HG03045 (cell line): Measurements from ENCODE around the gene GNA15.
"Not testable (repeated sequence)": the region's sequence is repeated elsewhere in the genome, so short reads cannot be mapped to it uniquely, and the experiment has no call there.

Experiments used
- ATAC-seq: cut with Tn5 transposase; IDR thresholded peaks from one replicate; pipeline ENCODE4 v1.9.1; 2021; ENCODE audit warnings: mild to moderate bottlenecking, moderate library complexity; ENCODE audit not compliant: unreplicated experiment

The GNA15 gene

GRCh38 chr19:3188627-3189596 lies 53.1 kb downstream of the GNA15 start:
- ATAC-seq: no peak

GRCh38 chr19:3189702-3190469 lies 54.1 kb downstream of the GNA15 start:
- no peak for ATAC-seq

GRCh38 chr19:3190470-3190770 lies 54.6 kb downstream of the GNA15 start:
- no peak for ATAC-seq

GRCh38 chr19:3190921-3191805 lies 55.3 kb downstream of the GNA15 start:
- ATAC-seq: no peak

GRCh38 chr19:3191806-3192104 lies 55.9 kb downstream of the GNA15 start:
- ATAC-seq: not testable (repeated sequence)

GRCh38 chr19:3192228-3192635 lies 56.4 kb downstream of the GNA15 start:
- no peak for ATAC-seq

GRCh38 chr19:3192684-3193083 lies 56.9 kb downstream of the GNA15 start:
- ATAC-seq: no peak

GRCh38 chr19:3193256-3194105 lies 57.6 kb downstream of the GNA15 start:
- ATAC-seq: no peak

GRCh38 chr19:3194106-3195087 lies 58.6 kb downstream of the GNA15 start:
- no peak for ATAC-seq

GRCh38 chr19:3196064-3196932 lies 60.5 kb downstream of the GNA15 start:
- no peak for ATAC-seq

- ATAC-seq: no peak
Observed at GRCh38 chr19:3196933-3197205, 61.0 kb downstream of the GNA15 start.

GRCh38 chr19:3198901-3199700 lies 63.3 kb downstream of the GNA15 start:
- ATAC-seq: no peak

- ATAC-seq: no peak
Observed at GRCh38 chr19:3201072-3201700, 65.4 kb downstream of the GNA15 start.

GRCh38 chr19:3201911-3202310 lies 66.1 kb downstream of the GNA15 start:
- no peak for ATAC-seq

- ATAC-seq: no peak
Observed at GRCh38 chr19:3202346-3202745, 66.5 kb downstream of the GNA15 start.

- not testable (repeated sequence) for ATAC-seq
Observed at GRCh38 chr19:3202895-3203294, 67.1 kb downstream of the GNA15 start.
